A549 (cell line): ENCODE measurements around the gene RGS6. TPM values are rescaled to one million over a fixed set of nuclear protein-coding genes. Genes with fewer than 3 reads are reported as not detected.

Source experiments
- ATAC-seq, 2 experiments: fragments of 200-7000 bp in 1 of 2; fragments of >200 bp in 1 of 2; cut with Nextera tagmentation in 1 of 2; cut with Tn5 transposase in 1 of 2; 3 replicates each; pipeline versions ENCODE4 v1.8.0 to v1.9.1; 2018 to 2020; ENCODE audit warnings: mild to moderate bottlenecking in 1 of 2, moderate library complexity in 1 of 2
- CTCF ChIA-PET: fragments of 300-600 bp; sonication (Branson Sonifier 250); formaldehyde crosslinking; extraction: SDS; loops from one replicate; lab custom pipeline; 2021; ENCODE audit warnings: antibody characterized with exemption, inconsistent platforms; lab: Yijun Ruan, JAX
- POLR2A ChIA-PET: fragments of 350-600 bp; formaldehyde crosslinking; extraction: SDS; loops from one replicate; lab custom pipeline; 2021; ENCODE audit warnings: antibody characterized with exemption, inconsistent platforms; lab: Yijun Ruan, JAX
- DNase-seq, 2 experiments: peaks; one replicate each; pipeline versions ENCODE4 v3.0.0 to v3.0.0-alpha.2; 2011 to 2016; ENCODE audit warnings: low read depth in 1 of 2, low spot score in 1 of 2
- FAIRE-seq: peaks from 2 replicates; lab custom pipeline; 2011; peaks lifted over from hg19 to GRCh38; lab: Jason Lieb, UNC
- H3K27ac ChIP-seq, 2 experiments: fragments of >200 bp; sonication (Bioruptor Twin); formaldehyde crosslinking; 3 replicates each; pipeline ENCODE4 v1.5.1; 2016 to 2017
- H3K4me1 ChIP-seq: fragments of >200 bp; sonication (Bioruptor Twin); formaldehyde crosslinking; 3 replicates; pipeline ENCODE4 v1.6.1; 2016
- H3K4me2 ChIP-seq: fragments of >200 bp; sonication (Bioruptor Twin); formaldehyde crosslinking; 3 replicates; pipeline ENCODE4 v1.6.1; 2016
- H3K4me3 ChIP-seq: fragments of >200 bp; sonication (Bioruptor Twin); formaldehyde crosslinking; 3 replicates; pipeline ENCODE4 v1.5.1; 2016
- H3K9me3 ChIP-seq: fragments of >200 bp; sonication (Bioruptor Twin); formaldehyde crosslinking; 3 replicates; pipeline ENCODE4 v1.6.1; 2016
- ATOH8 ChIP-seq: fragments of 250-450 bp; sonication (Bioruptor Pico); IDR thresholded peaks from 2 replicates; pipeline ENCODE4 v1.5.0; 2020; ENCODE audit warnings: low read depth, mild to moderate bottlenecking, moderate library complexity
- BCL3 ChIP-seq: fragments of >200 bp; sonication (Bioruptor Twin); formaldehyde crosslinking; IDR thresholded peaks from 3 replicates; pipeline ENCODE4 v1.6.1; 2016
- BHLHE40 ChIP-seq: IDR thresholded peaks from 2 replicates; pipeline ENCODE4 v1.6.1; 2012; ENCODE audit warnings: low read depth, low read length, inconsistent platforms
- CBX2 ChIP-seq: fragments of 200-600 bp; sonication (generic); IDR thresholded peaks from 2 replicates; pipeline ENCODE4 v1.6.1; 2016; ENCODE audit warnings: low read depth, mild to moderate bottlenecking, borderline replicate concordance
- CHD4 ChIP-seq: fragments of 200-600 bp; sonication (generic); IDR thresholded peaks from 2 replicates; pipeline ENCODE4 v1.6.1; 2016; ENCODE audit warnings: antibody characterized with exemption, mild to moderate bottlenecking, borderline replicate concordance
- CTCF ChIP-seq: fragments of >200 bp; sonication (Bioruptor Twin); formaldehyde crosslinking; IDR thresholded peaks from 3 replicates; pipeline ENCODE4 v1.5.1; 2016
- E2F6 ChIP-seq: IDR thresholded peaks from 2 replicates; pipeline ENCODE4 v1.6.1; 2012; ENCODE audit warnings: low read depth, borderline replicate concordance
- EHF ChIP-seq: fragments of 250-450 bp; sonication (Bioruptor Pico); IDR thresholded peaks from 2 replicates; pipeline ENCODE4 v1.5.0; 2020; ENCODE audit warnings: mild to moderate bottlenecking
- EHMT2 ChIP-seq: fragments of 200-600 bp; sonication (generic); IDR thresholded peaks from 2 replicates; pipeline ENCODE4 v1.6.1; 2016; ENCODE audit warnings: antibody characterized with exemption, low read depth, mild to moderate bottlenecking, moderate library complexity
- ELK1 ChIP-seq: fragments of 150-350 bp; IDR thresholded peaks from 2 replicates; pipeline ENCODE4 v1.6.1; 2014; ENCODE audit warnings: low read depth, mild to moderate bottlenecking, low read length
- EP300 ChIP-seq, 2 experiments: fragments of >200 bp; sonication (Bioruptor Twin); formaldehyde crosslinking; IDR thresholded peaks; 2 replicates in 1 of 2; 3 replicates in 1 of 2; pipeline ENCODE4 v1.6.1; 2016 to 2017
- ESRRA ChIP-seq: fragments of 150-350 bp; IDR thresholded peaks from 2 replicates; pipeline ENCODE4 v1.6.1; 2014; ENCODE audit warnings: mild to moderate bottlenecking, low read length, borderline replicate concordance
- FOSL2 ChIP-seq, 2 experiments: fragments of 450-650 bp in 1 of 2; fragments of >200 bp in 1 of 2; sonication (Bioruptor Twin) in 1 of 2; formaldehyde crosslinking; IDR thresholded peaks; 2 replicates each; pipeline versions ENCODE4 v1.5.0 to v1.6.1; 2016 to 2020; ENCODE audit warnings: mild to moderate bottlenecking in 1 of 2, moderate library complexity in 1 of 2
- FOXS1 ChIP-seq: fragments of 250-450 bp; sonication (Bioruptor Pico); IDR thresholded peaks from 2 replicates; pipeline ENCODE4 v1.5.0; 2020; ENCODE audit warnings: mild to moderate bottlenecking, moderate library complexity
- HEYL ChIP-seq: fragments of 250-450 bp; sonication (Bioruptor Pico); IDR thresholded peaks from 2 replicates; pipeline ENCODE4 v1.8.0; 2021; ENCODE audit warnings: mild to moderate bottlenecking, moderate library complexity
- JUN ChIP-seq, 2 experiments: fragments of >200 bp; sonication (Bioruptor Twin); formaldehyde crosslinking; IDR thresholded peaks; 2 replicates in 1 of 2; 3 replicates in 1 of 2; pipeline ENCODE4 v1.6.1; 2016 to 2017
- JUNB ChIP-seq: fragments of >200 bp; sonication (Bioruptor Twin); formaldehyde crosslinking; IDR thresholded peaks from 2 replicates; pipeline ENCODE4 v1.6.1; 2016
- KDM1A ChIP-seq: fragments of 200-600 bp; sonication (generic); IDR thresholded peaks from 2 replicates; pipeline ENCODE4 v1.6.1; 2016; ENCODE audit warnings: low read depth, mild to moderate bottlenecking
- MAX ChIP-seq: IDR thresholded peaks from 2 replicates; pipeline ENCODE4 v1.6.1; 2012
- MAZ ChIP-seq: fragments of 150-350 bp; IDR thresholded peaks from 2 replicates; pipeline ENCODE4 v1.6.1; 2014; ENCODE audit warnings: antibody characterized with exemption, low read depth, low read length, borderline replicate concordance
- MYC ChIP-seq: IDR thresholded peaks from 2 replicates; pipeline ENCODE4 v1.6.1; 2012; ENCODE audit warnings: mild to moderate bottlenecking, inconsistent platforms, low read length, improper control_type of control experiment, borderline replicate concordance
- PHF8 ChIP-seq: fragments of 200-600 bp; sonication (generic); IDR thresholded peaks from 2 replicates; pipeline ENCODE4 v1.6.1; 2016; ENCODE audit warnings: low read depth, mild to moderate bottlenecking, antibody characterized with exemption, moderate library complexity, borderline replicate concordance
- RAD21 ChIP-seq, 2 experiments: fragments of >200 bp in 1 of 2; sonication (Bioruptor Twin) in 1 of 2; formaldehyde crosslinking in 1 of 2; IDR thresholded peaks in 1 of 2; conservative IDR thresholded peaks in 1 of 2; 2 replicates in 1 of 2; 3 replicates in 1 of 2; pipeline ENCODE4 v1.6.1; 2012 to 2018; ENCODE audit warnings: inconsistent platforms in 1 of 2
- REST ChIP-seq: fragments of 200-600 bp; sonication (generic); IDR thresholded peaks from 2 replicates; pipeline ENCODE4 v1.6.1; 2016; ENCODE audit warnings: antibody characterized with exemption, mild to moderate bottlenecking, moderate library complexity
- TFCP2L1 ChIP-seq: fragments of 250-450 bp; sonication (Bioruptor Pico); IDR thresholded peaks from 2 replicates; pipeline ENCODE4 v1.5.0; 2021; ENCODE audit warnings: mild to moderate bottlenecking
- ZNF302 ChIP-seq: fragments of 250-450 bp; sonication (Bioruptor Pico); IDR thresholded peaks from 2 replicates; pipeline ENCODE4 v1.9.0; 2021; ENCODE audit warnings: inconsistent platforms, mild to moderate bottlenecking, moderate library complexity
- WGBS: methylation state at CpG from one replicate; pipeline ENCODE4 v1.1.6; 2017; ENCODE audit errors: missing lambda C conversion rate; 5-methylcytosine and 5-hydroxymethylcytosine counted together
- polyA plus RNA-seq, 4 experiments: library from polyadenylated mRNA; depleted of rRNA in 3 of 4; stranded (reverse); fragments of >200 nt; fragmentation: RNase III in 1 of 4; extraction: RNeasy Plus Mini Kit Qiagen cat#74134 plus additional on column Dnase treatment in 1 of 4; gene quantifications; 2 replicates in 3 of 4; 3 replicates in 1 of 4; pipeline ENCODE4 v1.2.3, GENCODE V29; 2011 to 2017

Gene RGS6
- polyA plus RNA-seq, 2 of the 4 experiments (the other 2 are of a cell fraction), result not detected

- Histone ChIP-seq H3K4me2 (no peak overlapping the region), H3K27ac (no peak overlapping the region), H3K4me3 (no peak overlapping the region), H3K4me1 (no peaks in the 10 kb centered on the region), H3K9me3 (no peaks in the 10 kb centered on the region; the same call in 2 of the 3 replicates)
- 10% methylated on average over 3 of the region's 3 CpGs for WGBS
- no peak for FAIRE-seq
- POLR2A ChIA-PET, result no interaction called here
- ATAC-seq, result no peak
- DNase-seq, result no peak
- TF ChIP-seq BHLHE40 (no peak), REST (no peak), ZNF302 (CRISPR knock-in tag) (no peak), MAZ (no peak), EHMT2 (no peak), MAX (no peak), PHF8 (no peak), JUNB (no peak), CHD4 (no peak), JUN (IDR thresholded peaks at IDR 0.05) (no peak), E2F6 (no peak), CTCF (no peak), HEYL (CRISPR knock-in tag) (no peak), CBX2 (no peak), FOXS1 (CRISPR knock-in tag) (no peak), RAD21 (conservative IDR thresholded peaks at IDR 0.05 in 1 of 2, IDR thresholded peaks at IDR 0.05 in 1 of 2) (no peak), TFCP2L1 (CRISPR knock-in tag) (no peak)
- CTCF ChIA-PET, result interaction anchor here (0.8 kb wide), 1 partner anchor 21 kb away, joined by 3 read pairs; no protein-coding TSS in a partner anchor
These were observed 70.5 kb downstream of the RGS6 start for GRCh38 chr14:72002731-72003130.

- FAIRE-seq (no peak), DNase-seq (no peak)
These were observed 76.4 kb downstream of the RGS6 start for GRCh38 chr14:72008666-72009065.

More at GRCh38 chr14:72008666-72009065, 76.4 kb downstream of the RGS6 start:
- TF ChIP-seq ELK1, result no peak
- no peak for TF ChIP-seq ATOH8 (CRISPR knock-in tag)
- TF ChIP-seq MYC, result no peak
- no peak for TF ChIP-seq FOSL2 (IDR thresholded peaks at IDR 0.05)
- TF ChIP-seq FOSL2 (CRISPR knock-in tag; IDR thresholded peaks at IDR 0.05), result no peak
- no peak for TF ChIP-seq EP300 (IDR thresholded peaks at IDR 0.05)
- no peak for TF ChIP-seq ESRRA
- TF ChIP-seq BCL3, result no peak
- TF ChIP-seq EHF, result no peak
- TF ChIP-seq MAZ, result no peak
- TF ChIP-seq KDM1A, result no peak
- no peak for ATAC-seq
- no peaks in the 10 kb centered on the region; the same call in 2 of the 3 replicates for H3K9me3 ChIP-seq
- H3K27ac ChIP-seq, result no peak overlapping the region
- no peak overlapping the region for H3K4me3 ChIP-seq
- POLR2A ChIA-PET, result no interaction called here
- CTCF ChIA-PET, result interaction anchor here (1.3 kb wide), 1 partner anchor 9 kb away, joined by 3 read pairs; no protein-coding TSS in a partner anchor
- no peak overlapping the region for H3K4me2 ChIP-seq
- no peaks in the 10 kb centered on the region for H3K4me1 ChIP-seq
